ENCODE results near the gene COL18A1.

The COL18A1 gene

DNA sequence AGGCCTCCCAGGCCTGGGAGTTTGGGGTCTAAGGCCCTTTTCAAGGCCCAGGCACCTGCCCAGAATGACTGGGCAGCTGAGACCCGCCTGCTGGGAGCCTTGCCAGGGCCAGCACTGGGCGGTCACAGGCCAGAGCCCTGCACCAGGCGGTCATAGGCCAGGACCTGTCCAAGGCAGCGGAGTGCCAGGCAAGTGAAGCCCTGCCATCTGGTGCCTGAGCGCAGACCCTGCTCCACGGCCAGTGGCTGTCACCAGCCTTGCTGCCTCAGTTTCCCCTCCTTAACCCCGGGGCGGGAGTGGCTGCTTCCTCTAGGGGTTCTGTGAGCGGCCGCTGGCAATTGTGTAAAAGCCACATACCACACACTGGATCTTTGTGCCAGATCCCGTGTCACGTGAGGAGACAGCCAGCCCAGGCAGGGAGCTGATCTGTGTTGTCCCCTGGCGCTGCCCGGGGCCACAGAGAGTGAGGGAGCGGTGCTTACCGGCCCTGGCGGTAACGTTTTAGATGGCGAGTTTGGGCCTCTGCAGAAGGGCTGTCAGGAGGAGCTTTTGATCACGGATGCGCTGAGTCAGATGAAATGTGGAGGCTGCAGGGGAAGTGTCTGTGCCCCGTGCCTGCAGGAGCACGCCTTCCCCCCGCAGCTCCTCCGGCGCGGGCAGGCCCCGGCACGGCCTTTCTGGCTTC lies 4.6 kb downstream of the COL18A1 start:
- DNase-seq: peak in 39 of 42 donors; percentile 14 to 73 (median 50)
- intact Hi-C loops (cut with DNase I): no loop called here

DNA sequence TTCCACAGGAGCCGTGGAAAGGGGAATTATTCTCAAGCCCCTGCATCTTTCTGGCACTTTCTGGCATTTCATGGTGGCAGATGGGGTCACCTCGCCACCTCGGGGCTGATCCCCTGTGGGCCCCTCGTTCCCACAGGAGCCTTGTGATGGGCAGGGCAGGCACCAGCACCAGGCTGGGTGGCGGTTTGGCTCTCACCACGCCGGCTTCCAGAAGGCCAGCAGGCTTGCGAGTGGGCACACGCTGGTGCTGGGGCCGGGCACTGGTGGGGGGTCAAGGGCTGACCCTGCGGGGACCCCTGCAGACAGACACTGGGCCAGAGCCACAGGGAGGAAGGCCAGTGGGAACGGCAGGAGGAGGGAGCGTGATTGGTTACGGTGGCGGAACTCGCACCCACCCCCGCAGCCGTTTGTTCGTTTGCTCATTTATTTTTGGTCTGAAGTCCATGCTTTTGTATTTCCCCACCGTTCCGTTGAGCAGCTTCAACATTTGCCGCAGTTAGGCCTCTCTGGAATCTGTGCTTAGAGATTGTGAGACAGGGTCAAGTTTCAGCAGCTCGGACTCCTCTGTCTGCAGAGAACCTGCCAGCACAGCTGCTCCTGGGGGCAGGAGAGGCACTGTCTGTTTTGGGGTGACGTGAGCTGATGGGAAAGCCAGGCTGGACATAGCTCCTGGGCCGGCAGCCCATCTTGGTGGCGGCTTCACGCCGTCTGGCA lies 5.3 kb downstream of the COL18A1 start:
- intact Hi-C loops (cut with DNase I): no loop called here
- no peak for DNase-seq

DNA sequence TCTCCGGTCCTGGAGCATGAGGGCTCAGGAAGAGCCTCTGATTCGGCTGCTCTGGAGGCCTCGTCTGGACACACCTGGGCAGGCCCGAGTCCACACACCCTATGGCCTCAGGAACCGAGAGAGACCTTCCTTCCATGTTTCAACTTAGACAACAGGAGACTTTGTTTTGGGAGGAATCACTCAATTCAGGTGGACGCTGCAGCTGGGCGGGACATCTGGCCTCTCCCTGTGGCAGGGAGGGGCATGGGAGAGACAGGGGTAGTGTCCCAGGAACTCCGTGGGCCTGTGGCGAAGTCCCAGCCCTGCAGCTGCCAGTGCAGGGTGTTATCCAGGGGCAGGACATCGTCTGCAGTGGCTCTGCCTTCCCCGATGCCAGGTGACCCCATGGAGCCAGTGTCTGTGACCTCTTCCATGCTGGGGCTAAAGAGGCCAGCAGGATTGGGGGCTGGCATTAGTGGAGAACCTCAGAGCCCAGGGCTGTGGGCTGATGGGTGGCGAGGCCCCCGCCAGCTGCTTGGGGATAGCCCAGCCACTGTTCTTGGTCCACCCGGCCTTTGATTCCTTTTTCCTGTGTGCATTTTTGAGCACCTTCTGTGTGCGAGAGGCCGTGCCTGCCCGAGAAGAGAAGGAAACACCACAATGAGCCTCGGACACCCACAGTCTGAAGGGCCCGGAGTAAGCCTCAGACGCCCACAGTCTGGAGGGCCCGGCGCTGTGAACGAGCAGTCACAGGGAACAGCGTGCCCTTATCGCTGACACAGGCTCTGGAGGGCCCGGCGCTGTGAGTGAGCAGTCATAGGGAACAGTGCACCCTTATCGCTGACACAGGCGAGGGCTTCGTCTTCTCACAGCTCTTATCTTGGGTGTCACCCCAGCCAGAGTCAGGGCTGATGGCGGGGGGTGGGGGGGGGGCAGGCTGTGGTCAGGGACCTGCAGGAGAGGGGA lies 6.2 kb downstream of the COL18A1 start:
- intact Hi-C loops (cut with DNase I): no loop called here
- no peak for DNase-seq

DNA sequence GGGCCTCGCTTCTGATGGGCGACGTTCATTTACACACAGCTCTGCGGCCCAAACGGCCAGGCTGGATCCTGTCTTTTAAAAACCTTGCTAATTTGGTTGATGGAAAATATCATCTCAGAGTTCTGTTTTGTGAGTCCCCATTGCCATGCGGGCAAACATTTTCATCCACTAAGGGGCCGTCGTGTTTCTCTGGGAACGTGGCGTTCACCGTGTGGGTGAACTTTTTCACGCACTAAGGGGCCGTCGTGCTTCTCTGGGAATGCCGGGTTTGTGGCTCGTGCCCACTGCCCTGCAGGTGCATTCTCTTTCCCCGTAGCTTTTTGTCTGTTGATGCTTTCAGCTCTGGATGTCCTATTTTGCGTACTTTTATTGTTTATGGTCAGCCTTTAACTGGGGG lies 6.8 kb downstream of the COL18A1 start:
- no peak for DNase-seq
- intact Hi-C loops (cut with DNase I): no loop called here

DNA sequence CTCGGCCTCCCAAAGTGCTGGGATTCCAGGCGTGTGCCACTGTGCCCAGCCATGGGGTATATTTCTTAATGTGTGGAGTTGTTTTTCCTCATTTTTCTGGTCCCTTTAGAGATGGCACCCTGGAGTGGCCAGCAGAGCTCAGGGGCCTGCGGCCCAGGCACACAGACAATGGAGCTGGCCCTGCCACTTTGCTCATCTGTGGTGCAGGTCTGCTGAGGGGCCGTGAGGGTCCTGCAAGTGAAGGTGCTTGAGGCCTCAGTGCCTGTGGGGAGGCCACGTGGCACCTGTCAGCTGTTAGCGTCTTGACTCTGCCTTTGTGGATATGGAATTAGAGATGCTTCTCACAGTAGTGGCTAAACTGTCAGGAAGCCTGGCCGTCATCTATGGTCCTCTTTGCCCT lies 7.5 kb downstream of the COL18A1 start:
- peak in 1 of 42 donors; percentile 0 for DNase-seq
- intact Hi-C loops (cut with DNase I): no loop called here

DNA sequence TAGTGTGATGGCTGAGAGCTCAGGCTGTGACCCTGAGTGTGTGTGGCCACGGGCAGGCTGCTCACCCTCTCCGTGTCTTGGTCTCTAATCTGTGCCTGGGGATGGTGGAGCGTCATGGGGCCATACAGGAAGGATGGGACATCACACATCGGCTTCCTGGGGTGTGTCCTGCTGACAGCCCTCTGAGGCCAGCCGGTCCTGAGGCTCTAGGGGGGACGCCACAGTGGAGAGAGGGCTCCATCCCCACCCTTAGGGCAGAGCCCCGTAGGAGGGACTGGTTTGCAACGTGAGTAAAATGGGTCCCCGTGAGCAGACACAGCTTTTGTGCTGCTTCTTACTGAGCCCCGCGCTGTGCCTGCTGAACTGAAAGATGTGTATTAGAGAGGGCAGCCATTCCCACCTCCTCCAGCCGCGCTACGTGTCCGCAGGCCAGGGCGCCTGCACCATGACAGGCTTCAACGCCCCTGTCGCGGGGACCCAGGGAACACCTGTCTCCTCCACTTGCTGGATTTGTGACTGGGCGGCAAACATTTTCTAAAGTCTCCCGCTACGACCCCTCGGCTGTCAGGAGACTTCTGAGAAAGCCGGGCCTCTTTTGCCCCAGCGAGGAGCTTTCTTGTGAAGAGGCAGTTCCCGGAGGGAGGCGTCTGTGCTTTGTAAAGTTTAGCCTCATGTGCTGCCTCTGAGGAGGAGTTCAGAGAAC lies 8.1 kb downstream of the COL18A1 start:
- peak in 1 of 42 donors; percentile 0 for DNase-seq
- intact Hi-C loops (cut with DNase I): no loop called here

DNA sequence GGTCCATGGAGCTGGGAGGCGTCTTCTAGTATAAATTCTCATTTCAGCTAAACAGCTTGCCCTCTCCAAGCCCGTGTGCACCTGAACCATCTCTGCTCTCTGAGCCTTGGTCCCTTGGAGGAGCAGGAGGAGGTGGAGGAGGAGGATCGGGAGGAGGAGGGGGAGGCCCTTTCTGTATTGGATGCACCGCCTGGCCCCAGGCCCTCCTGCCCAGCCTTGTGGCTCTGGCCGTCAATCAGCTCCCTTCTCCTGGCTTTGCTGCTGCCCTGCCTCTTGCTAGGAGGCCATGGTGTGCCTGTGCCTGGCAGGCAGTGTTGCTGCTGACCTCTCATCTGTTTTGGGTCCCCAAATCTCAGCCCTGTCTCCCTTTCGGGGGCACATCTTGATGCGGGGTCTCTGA lies 9.0 kb downstream of the COL18A1 start:
- no peak for DNase-seq

DNA sequence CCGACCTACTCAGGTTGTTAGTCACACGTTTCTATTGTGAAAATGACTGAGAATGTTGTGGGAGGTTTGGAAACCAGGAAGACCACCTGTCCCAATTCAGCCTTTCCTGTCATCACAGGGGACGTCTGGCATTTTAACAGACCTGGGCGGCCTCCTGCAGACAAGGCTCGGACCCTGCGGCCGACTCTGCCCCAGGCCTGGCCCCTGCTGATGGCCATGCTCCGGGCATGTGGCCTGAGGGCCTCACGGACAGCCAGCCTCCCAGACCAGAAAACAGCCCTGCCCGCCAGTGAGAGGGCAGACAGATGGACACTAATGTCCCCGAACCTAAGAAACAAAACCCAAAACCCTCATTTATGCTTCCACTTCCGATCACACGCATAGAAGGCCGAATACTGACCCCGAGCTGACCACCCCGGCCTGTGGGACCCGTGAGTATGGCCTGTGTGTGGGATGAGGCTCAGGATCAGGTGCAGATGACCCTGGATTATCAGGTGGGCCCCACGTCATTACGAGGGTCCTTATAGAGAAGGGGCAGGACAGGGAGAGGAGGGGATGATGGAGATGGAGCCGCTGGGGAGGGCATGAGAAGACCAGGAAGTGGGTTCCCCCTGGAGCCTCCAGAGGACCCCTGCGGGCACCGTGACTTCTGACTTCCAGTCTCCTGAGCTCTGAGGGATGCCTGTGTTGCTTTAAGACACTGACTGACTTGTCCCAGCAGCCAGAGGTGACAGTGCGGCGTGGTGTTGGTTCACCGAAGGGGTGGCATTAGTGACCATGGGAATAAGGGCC lies 9.6 kb downstream of the COL18A1 start:
- no peak for DNase-seq
- intact Hi-C loops (cut with DNase I): no loop called here

More for the DNA sequence above, 9.0 kb downstream of the COL18A1 start:
- intact Hi-C loops (cut with DNase I): no loop called here

DNA sequence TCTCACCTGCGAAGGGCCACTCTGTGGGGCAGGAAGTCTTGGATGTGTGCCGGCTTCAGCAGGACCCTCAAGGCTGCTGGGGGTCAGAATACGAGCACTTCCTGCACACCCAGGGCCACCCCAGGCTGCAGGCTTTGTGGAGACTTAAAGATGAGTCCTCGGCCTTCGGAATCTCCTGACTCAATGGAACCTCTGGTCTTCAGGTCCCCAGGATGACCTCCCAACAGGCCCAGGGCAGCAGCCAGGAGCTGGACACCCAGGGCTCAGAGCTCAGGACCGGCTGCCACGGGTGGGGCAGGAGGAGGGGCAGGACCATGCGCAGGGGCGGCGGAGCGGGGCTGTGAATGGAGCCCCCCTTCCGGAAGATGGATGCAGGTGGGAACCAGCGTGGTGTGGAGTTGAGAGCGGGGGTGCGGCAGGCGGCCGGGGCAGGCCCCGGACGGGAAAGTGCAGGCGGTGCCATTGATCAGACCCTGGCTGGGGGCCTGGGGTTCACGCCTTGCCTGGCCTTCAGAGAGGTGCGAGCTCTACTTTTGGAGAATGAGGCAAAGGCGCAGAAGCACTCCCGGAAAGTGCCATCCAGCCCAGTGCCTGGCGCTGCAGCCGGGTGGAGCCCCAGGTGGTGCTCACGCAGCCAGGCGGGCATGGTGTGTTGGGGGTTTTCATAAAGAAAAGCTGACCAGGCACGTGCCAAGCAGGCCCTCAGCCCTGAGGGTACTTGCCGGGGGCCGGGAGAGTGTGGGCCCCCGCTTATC lies 10.4 kb downstream of the COL18A1 start:
- DNase-seq: peak in 1 of 42 donors; percentile 1
- intact Hi-C loops (cut with DNase I): no loop called here

DNA sequence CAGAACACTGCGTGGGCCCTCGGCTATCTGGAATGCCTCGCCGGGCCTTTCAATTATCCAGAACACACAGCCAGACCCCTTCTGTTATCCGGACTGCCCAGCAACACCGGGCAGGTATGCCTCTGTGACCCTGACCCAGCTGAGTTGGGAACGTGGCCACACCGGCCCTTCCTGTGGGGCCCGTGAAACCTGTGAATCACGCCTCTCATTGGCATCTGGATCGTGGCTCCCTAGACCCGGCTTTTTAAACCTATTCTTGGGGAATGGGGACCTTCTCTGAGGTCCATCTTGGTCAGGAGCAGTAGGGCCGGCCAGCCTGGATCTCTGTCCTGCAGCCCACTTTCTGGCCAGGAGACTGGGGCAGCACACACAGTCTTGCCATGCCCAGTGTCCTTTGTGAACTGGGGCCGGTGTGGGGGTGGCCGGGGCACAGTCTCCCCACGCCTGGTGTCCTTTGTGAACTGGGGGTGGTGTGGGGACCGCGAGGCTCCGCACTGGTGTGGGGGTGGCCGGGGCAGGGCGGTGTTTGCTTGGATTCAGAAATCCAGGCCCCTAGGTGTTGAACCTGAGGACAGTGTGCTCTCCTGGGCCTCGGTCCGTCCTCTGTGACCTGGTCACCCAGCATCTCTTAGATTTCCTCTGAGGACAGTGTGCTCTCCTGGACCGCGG lies 11.1 kb downstream of the COL18A1 start:
- no peak for DNase-seq
- intact Hi-C loops (cut with DNase I): no loop called here

DNA sequence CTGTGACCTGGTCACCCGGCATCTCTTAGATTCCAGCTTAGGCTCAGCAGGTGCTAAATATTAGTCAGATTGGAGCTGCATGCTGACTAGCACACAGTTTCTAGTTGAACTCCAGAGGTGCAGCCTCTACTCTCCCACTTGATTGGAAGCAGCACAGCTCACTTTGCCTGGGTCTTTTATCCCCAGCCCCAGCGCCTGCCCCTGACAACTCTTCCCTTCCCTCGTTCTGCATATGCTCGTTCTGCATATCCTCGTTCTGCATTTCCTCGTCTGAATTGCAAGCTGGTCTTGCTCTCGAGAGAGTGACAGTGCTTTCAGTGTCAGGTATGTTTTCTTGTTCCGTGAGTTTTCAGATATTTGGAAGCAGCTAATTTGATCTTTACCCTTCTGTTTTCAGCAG lies 11.7 kb downstream of the COL18A1 start:
- no peak for DNase-seq
- intact Hi-C loops (cut with DNase I): no loop called here

DNA sequence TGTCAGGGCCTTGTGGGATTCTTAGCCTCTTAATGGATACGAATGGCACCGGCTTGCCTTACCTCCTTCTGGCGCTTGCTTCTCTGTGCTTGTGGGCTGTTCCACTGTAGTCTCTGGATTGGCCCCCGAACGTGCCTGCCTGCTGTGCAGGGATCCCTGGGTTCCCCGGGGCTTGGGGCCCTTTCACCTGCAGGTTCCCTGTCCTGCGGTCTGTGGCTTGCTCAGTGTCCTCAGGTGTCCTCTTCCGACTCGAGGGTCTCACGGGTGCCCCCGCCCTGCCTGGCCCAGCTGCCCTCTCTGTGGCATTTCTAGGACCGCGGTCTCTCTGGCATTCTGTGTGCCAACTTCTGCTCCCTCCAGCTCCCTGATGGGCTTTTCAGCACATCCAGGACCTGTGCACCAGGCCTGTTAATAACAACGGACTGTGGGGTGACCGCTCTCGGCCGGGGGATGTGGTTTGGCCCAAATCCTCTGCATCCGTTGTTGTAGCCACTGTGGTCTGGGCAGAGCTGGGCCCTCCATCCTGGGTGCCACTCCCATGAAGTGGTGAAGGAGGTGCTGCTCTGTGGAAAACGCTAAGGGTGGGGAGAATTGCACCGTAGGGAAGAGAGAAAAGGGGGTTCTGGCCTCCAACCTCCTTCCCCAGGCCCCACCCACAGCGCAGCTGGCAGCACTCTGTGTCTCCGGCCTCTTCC lies 12.4 kb downstream of the COL18A1 start:
- DNase-seq: no peak

DNA sequence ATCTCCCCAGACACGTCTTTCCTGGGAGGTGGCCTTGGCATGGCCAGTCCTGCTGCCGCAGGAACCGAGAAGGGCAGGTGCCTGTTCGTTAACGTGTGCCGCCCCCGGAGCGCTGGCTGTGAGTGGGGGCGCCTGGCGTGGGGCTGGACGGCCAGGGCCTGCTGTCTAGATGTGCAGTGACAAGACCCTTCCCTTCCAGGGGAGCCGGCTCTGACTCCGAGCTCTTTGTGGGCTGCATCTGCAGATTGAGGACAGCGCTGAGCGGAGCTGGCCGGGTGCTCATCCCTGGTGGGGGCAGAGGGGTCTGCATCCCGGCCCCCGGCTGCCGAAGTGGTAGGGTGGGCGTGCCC lies 13.0 kb downstream of the COL18A1 start:
- DNase-seq: no peak
- intact Hi-C loops (cut with DNase I): no loop called here

More for the DNA sequence above, 12.4 kb downstream of the COL18A1 start:
- intact Hi-C loops (cut with DNase I): no loop called here

DNA sequence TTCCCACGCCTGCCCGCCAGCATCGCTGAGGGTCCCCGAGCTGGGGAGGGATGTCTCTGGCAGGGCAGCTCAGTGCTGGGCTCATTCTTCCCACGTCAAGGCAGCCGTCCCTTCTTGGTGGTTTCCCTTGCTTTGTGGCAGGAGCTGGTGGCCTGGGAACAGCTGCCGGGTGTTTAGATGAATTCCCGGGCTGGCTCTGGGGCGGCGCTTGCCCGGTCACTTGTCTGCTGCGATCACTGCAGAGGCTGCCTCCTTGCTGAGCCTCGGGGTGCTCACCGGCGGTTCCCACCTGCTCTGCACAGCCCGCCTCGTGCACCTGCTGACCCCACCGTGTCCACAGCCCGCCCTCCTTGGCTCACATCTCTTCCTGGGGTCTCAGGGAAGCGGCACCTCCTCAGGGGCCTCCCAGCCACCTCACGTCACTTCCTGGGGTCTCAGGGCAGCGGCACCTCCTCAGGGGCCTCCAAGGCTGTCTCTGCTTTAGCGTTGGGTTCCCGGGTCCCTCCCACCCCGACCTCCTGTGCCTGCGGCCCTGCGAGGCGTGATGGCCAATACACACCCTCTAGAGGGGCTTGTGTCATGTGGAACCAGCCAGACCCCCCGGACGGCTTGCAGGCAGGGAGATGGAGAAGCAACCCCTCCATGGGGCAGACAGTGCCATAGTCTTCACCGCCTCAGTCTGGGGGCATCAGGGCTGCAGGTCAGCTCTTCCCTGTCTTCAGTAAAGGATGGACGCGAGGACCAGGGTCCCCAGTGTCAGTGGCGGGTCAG lies 13.5 kb downstream of the COL18A1 start:
- intact Hi-C loops (cut with DNase I): no loop called here
- no peak for DNase-seq

DNA sequence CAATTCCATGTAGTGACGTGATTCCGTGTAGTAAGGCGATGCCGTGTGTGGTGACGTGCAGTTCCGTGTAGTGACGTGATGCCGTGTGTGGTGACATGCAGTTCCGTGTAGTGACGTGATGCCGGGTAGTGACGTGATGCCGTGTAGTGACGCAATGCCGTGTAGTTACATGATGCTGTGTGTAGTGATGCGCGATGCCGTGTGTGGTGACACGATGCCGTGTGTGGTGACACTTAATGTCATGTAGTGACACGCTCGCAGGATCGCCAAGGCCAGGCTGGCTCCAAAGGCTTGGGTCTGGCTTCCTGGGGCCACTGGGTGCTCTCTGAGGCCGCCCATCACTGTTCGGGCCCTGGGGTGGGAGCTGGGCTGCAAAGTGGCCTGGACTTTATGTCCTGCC lies 14.2 kb downstream of the COL18A1 start:
- intact Hi-C loops (cut with DNase I): no loop called here
- no peak for DNase-seq

Measured in head of caudate nucleus (tissue), 42 donors.